Measurements from ENCODE around the gene MTHFSD.

The MTHFSD gene

GRCh38 chr16:86570558-86571529, 15.8 kb upstream of the MTHFSD start:
- no peak for DNase-seq (ENCODE audit: low spot score)

- no peak for DNase-seq (ENCODE audit: low spot score)
Measured at GRCh38 chr16:86569701-86570447, 14.8 kb upstream of the MTHFSD start.

GRCh38 chr16:86568677-86569623, 13.9 kb upstream of the MTHFSD start:
- no peak for DNase-seq (ENCODE audit: low spot score)

GRCh38 chr16:86567701-86568581, 12.9 kb upstream of the MTHFSD start:
- no peak for DNase-seq (ENCODE audit: low spot score)

- DNase-seq (ENCODE audit: low spot score): no peak
Measured at GRCh38 chr16:86566966-86567700, 12.1 kb upstream of the MTHFSD start.

GRCh38 chr16:86566601-86566965, 11.5 kb upstream of the MTHFSD start, which contains the start of gene FOXC2:
TSS of gene FOXC2 (plus strand) at chr16:86566829. CDS start at chr16:86567336, 507 bp downstream.
- peak; percentile 76 for DNase-seq (ENCODE audit: low spot score)

- no peak for DNase-seq (ENCODE audit: low spot score)
Measured at GRCh38 chr16:86565644-86566511, 10.8 kb upstream of the MTHFSD start.

GRCh38 chr16:86565181-86565631, 10.2 kb upstream of the MTHFSD start:
- DNase-seq (ENCODE audit: low spot score): no peak

GRCh38 chr16:86563469-86564345, 8.7 kb upstream of the MTHFSD start:
- DNase-seq (ENCODE audit: low spot score): peak; percentile 86

GRCh38 chr16:86562356-86562755, 7.3 kb upstream of the MTHFSD start:
- DNase-seq (ENCODE audit: low spot score): no peak

GRCh38 chr16:86559802-86560305, 4.8 kb upstream of the MTHFSD start:
- DNase-seq (ENCODE audit: low spot score): no peak

- no peak for DNase-seq (ENCODE audit: low spot score)
Measured at GRCh38 chr16:86558355-86559193, 3.5 kb upstream of the MTHFSD start.

- DNase-seq (ENCODE audit: low spot score): no peak
Measured at GRCh38 chr16:86557587-86557986, 2.6 kb upstream of the MTHFSD start.

- DNase-seq (ENCODE audit: low spot score): no peak
Measured at GRCh38 chr16:86556576-86556975, 1.5 kb upstream of the MTHFSD start.

GRCh38 chr16:86555704-86556075, 655 bp upstream of the MTHFSD start:
- no peak for DNase-seq (ENCODE audit: low spot score)

- no peak for DNase-seq (ENCODE audit: low spot score)
Measured at GRCh38 chr16:86554599-86554916, 477 bp downstream of the MTHFSD start.

GRCh38 chr16:86553356-86553755, 1.7 kb downstream of the MTHFSD start:
- DNase-seq (ENCODE audit: low spot score): no peak

All from kidney capillary endothelial cell (primary cell).